ENCODE measurements around the gene FBXL15. TPM values are rescaled to one million over a fixed set of nuclear protein-coding genes. Genes with fewer than 3 reads are reported as not detected.

Gene FBXL15
- polyA plus RNA-seq, 4 donors = 6.3 to 17.2 (median 7.1) TPM

DNA sequence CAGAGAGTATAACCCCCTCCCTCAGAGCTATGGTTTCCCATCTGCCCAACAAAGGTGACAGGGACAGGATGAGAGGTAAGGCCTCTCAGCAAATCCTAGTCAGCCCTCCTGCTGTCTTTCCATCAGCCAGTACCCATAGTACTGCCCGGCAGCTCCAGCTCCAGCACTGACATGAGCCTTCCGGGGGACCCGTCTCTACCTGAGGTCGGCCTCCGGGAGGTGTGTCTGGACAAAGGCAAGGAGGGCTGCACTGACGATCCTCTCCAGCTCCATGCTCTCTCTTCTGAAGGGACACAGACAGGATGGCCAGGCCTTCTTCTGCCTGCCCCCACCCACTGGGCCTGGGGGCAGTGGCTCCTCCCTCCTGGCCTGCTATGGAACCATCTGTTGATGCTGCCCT, 4.3 kb downstream of the FBXL15 start:
- no peak for DNase-seq (ENCODE audit: low read depth in 4 of 4, low spot score in 3 of 4)

GRCh38 chr10:102425444-102425843, 4.8 kb downstream of the FBXL15 start:
- DNase-seq (ENCODE audit: low read depth in 4 of 4, low spot score in 3 of 4) = no peak

DNA sequence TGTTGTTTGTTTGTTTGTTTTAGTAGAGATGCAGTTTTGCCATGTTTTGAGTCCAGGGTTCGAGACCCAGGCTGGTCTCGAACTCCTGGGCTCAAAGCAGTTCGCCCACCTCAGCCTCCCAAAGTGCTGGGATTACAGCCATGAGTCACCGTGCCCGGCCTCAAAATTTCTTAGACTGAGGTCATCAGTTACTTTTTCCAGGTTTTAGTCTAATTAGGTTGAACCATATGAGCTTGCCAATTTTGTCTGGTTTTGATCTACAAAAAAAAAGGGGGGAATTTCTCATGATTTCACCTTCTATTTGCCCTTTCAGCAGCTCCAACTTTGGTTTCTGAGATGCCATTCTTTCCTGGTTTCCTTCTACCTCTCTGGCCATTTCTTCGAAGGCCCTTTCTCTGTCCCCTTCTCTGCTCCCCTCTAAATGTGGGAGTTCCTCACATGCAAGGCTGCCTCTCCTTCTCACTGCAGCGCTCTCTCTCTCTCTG, 6.2 kb downstream of the FBXL15 start:
- no peak for DNase-seq (ENCODE audit: low read depth in 4 of 4, low spot score in 3 of 4)

DNA sequence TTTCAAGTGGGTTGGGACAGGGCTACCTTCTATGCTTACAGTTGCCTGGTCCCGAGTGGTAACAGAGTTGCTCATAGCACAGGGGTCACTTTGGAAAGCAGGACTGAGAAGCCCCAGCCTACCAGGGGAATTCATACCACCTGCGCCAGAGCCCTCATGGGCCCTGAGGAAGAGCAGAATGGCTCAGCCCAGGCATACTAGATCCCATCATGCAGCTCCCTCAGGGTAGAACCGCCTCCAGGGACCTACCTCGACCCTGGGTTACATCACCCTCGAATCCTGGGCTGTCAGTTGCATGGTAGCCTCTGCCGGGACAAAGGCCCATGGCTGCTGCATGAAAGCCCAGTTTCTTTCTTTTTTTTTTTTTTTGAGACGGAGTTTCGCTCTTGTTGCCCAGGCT, 8.8 kb downstream of the FBXL15 start:
- no peak for DNase-seq (ENCODE audit: low read depth in 4 of 4, low spot score in 3 of 4)

- DNase-seq (ENCODE audit: low read depth in 4 of 4, low spot score in 3 of 4) = no peak
These were observed 11.0 kb downstream of the FBXL15 start for GRCh38 chr10:102431452-102432124.

- peak; percentile 96 to 98 (median 96) for DNase-seq (ENCODE audit: low read depth in 4 of 4, low spot score in 3 of 4)
These were observed 11.7 kb downstream of the FBXL15 start, which contains the start of gene CUEDC2 for GRCh38 chr10:102432162-102432950. Gene CUEDC2 (minus strand): TSS chr10:102432574. CDS start chr10:102425188, 7,386 bp downstream.

GRCh38 chr10:102433619-102434046, 13.0 kb downstream of the FBXL15 start:
- DNase-seq (ENCODE audit: low read depth in 4 of 4, low spot score in 3 of 4) = no peak

GRCh38 chr10:102434394-102435132, 13.9 kb downstream of the FBXL15 start:
- no peak for DNase-seq (ENCODE audit: low read depth in 4 of 4, low spot score in 3 of 4)

DNA sequence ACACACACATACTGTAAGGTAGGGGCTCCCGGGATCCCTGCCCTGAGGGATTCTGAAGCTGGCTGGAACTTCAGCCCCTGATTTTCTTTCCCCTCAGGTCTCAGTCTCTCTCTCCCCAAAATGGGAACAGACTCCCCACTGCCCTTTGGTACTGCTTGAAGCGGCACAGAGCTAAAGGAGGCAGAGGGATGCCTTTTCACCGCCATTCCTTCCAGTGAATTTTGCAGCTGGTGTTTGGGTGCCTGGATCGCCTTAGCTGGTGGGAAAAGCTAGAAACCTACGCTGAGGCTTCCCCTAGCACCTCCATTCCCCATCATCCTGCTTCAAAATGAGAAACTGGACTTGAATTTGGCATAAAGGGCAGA, 14.5 kb downstream of the FBXL15 start:
- no peak for DNase-seq (ENCODE audit: low read depth in 4 of 4, low spot score in 3 of 4)

GRCh38 chr10:102435529-102436233, 15.0 kb downstream of the FBXL15 start:
- DNase-seq (ENCODE audit: low read depth in 4 of 4, low spot score in 3 of 4) = no peak

DNA sequence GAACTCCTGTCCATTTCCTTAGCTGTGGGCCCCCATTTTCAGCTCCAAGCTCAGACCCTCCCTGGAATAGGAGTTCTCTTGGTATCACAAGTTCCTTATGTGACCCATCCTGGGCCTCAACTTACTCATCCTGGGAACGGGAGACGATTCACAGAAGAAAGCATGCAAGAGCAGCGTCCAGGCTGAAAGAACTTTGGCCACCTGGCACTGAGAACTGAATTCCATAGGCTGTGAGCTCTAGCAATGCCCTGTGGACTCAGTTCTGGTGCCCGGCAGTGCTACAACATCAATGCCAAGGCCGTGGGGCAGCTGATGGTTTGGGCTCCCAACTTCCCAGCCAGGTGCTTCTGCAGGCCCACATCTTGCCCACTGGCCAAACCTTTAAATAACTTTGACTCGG, 15.7 kb downstream of the FBXL15 start:
- DNase-seq (ENCODE audit: low read depth in 4 of 4, low spot score in 3 of 4) = no peak

GRCh38 chr10:102437515-102437914, 16.9 kb downstream of the FBXL15 start:
- DNase-seq (ENCODE audit: low read depth in 4 of 4, low spot score in 3 of 4) = no peak

DNA sequence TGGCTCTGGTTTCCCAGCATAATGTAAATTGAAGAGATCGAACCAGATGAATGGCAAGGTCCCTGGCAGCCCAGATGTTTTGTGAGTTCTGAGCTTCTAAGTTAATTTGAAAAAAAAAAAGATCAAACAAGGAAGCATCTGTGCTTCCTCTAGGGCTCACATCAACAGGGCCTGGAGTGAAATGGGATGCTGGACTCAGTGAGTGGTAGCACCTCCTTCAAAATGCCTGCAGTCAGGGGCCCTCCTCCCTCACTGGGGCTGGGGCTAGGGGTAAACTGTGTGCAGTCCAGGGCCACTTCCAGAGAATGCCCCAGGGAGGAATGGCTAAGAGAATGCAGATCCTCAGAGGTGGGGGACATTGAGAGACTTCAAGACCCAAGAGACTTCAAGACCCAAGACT, 17.7 kb downstream of the FBXL15 start:
- DNase-seq (ENCODE audit: low read depth in 4 of 4, low spot score in 3 of 4) = no peak

- no peak for DNase-seq (ENCODE audit: low read depth in 4 of 4, low spot score in 3 of 4)
These were observed 24.2 kb downstream of the FBXL15 start for GRCh38 chr10:102444851-102445250.

- DNase-seq (ENCODE audit: low read depth in 4 of 4, low spot score in 3 of 4) = peak in 2 of 4 donors; percentile 48 to 62
These were observed 28.9 kb downstream of the FBXL15 start for GRCh38 chr10:102449321-102450123.

DNA sequence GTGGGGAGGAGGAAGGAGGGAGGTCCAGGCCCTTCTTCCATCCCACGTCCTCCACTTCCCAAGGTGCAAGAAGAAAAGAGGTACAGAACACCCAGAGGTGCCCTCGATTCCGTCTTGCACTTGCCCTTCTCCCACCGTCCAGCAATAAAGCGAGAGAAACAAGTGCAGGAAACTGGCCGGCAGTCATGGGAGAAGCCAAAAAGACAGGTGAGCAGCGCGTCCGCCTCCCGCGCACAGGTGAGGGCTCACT, 29.4 kb downstream of the FBXL15 start:
- no peak for DNase-seq (ENCODE audit: low read depth in 4 of 4, low spot score in 3 of 4)

DNA sequence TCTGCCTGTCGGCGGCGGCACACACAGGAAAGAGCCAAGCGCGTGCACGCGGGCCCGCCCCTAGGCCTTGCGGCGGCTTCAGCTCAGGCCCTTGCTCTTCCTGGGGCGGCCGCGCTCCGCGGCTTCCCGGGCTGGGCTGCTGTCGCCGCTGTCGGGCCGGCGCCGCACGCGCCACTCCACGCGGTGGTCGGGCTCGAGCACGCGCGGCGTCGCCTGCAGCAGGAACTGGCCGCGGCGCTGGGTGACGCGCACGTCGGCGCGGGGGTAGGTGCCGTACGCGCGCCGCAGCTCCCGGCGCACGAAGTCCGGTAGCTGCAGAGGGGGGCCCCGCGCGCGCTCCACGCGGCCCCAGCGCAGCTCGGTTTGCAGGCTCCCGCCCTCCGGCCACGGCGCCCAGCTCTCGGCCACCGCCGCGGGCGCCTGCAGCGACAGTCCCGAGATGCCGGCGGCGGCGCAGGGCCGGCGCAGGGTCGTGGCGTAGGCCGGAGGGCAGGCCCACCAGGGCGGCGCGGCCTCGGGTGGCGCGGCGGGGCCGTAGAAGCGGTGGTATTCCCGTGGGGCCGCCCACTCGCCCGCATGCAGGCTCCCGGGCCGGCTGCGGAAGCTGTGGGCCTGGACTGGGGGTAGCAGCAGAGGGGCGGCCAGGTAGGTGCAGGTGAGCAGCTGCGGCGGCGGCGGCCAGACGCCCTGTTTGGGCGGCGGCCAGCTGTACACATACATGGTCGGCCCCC, 29.9 kb downstream of the FBXL15 start:
- DNase-seq (ENCODE audit: low read depth in 4 of 4, low spot score in 3 of 4) = peak in 3 of 4 donors; percentile 73 to 79 (median 73)

DNA sequence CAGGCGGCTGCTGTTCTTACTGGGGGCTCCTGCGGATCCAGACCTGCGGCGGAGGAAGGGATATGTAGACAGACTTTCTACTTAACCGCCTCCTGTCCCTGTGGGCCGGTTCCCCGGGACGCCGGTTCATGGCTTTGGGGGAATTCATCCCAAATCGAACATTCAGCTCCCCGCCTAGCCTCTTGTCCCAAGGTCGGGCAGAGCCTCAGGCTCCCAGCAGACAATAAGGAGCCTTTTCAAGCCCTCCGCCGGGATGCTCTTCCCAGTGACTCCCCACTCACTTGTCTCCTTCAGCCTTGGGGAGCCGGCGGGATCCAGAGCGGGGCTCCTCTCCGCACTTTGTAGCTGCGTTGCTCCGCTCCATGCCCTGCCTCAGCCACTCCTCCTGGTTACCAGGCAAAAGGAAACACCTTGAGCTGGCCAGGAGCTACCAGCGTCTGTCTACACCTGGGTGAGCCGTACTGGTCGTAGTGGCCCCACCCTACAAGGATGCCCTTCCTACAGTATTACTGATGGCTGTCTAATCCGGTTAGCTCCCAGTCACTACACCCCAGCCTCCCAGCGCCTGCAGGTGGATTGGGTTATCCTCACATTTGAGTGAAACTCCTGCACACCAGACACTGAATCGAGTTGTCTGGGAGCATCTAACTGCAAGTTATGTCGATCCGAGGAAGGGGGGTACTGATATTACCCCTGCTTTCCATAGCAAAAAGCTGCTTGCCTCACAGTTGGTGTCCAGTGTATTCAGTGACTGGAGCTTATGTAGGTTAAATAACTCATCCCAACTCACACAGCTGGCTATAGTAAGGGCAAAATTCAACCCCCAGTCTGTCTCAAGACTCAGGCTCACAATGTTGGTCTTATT, 30.7 kb downstream of the FBXL15 start, which contains the start of gene C10orf95:
TSS of gene C10orf95 (minus strand) at position 439 of the 865 bp plus-strand sequence. CDS start 450 bp downstream, outside the sequence.
- DNase-seq (ENCODE audit: low read depth in 4 of 4, low spot score in 3 of 4) = no peak
